CD14-positive monocyte (primary cell): ENCODE data around the gene CFAP300. TPM values are rescaled to one million over a fixed set of nuclear protein-coding genes. Genes with fewer than 3 reads are reported as not detected.

ENCODE experiments used
- DNase-seq, 3 donors: peaks; one replicate each; pipeline ENCODE4 v3.0.0-alpha.2; 2011 to 2022
- H2AFZ ChIP-seq: 2 replicates; pipeline ENCODE4 v1.6.0; 2012; ENCODE audit warnings: mild to moderate bottlenecking, low read depth, low read length, inconsistent platforms; ENCODE audit not compliant: insufficient read depth, poor library complexity, severe bottlenecking
- H3K27ac ChIP-seq, 2 donors: 1 replicate in 1 of 2; 2 replicates in 1 of 2; pipeline ENCODE4 v1.5.1; 2012 to 2013; ENCODE audit warnings: low read length in 2 of 2, control low read depth in 1 of 2, inconsistent platforms in 1 of 2, low read depth in 1 of 2, mild to moderate bottlenecking in 1 of 2
- H3K27me3 ChIP-seq, 2 donors: one replicate each; pipeline versions ENCODE4 v1.6.0 to v1.6.1; 2011 to 2013; ENCODE audit warnings: low read length in 2 of 2; ENCODE audit not compliant: control insufficient read depth in 2 of 2, insufficient read depth in 2 of 2
- H3K36me3 ChIP-seq, 2 donors: replicated peaks in 1 of 2; 1 replicate in 1 of 2; 2 replicates in 1 of 2; pipeline versions ENCODE4 v1.5.1 to v1.6.1; 2012 to 2013; ENCODE audit warnings: low read length in 2 of 2, control low read depth in 1 of 2, inconsistent platforms in 1 of 2, mild to moderate bottlenecking in 1 of 2; ENCODE audit not compliant: insufficient read depth in 2 of 2, control insufficient read depth in 1 of 2
- H3K4me1 ChIP-seq, 2 donors: 1 replicate in 1 of 2; 2 replicates in 1 of 2; pipeline versions ENCODE4 v1.5.1 to v1.6.1; 2012 to 2013; ENCODE audit warnings: low read length in 2 of 2, control low read depth in 1 of 2, inconsistent platforms in 1 of 2, mild to moderate bottlenecking in 1 of 2, moderate library complexity in 1 of 2; ENCODE audit not compliant: insufficient read depth in 2 of 2, control insufficient read depth in 1 of 2
- H3K4me2 ChIP-seq: replicated peaks from 2 replicates; pipeline ENCODE3; 2012; ENCODE audit warnings: low read length, moderate library complexity, mild to moderate bottlenecking; ENCODE audit not compliant: poor library complexity, severe bottlenecking; ENCODE audit errors: extremely low read depth
- H3K4me3 ChIP-seq, 3 experiments: fragments of 200-600 bp in 1 of 3; sonication (generic) in 1 of 3; replicated peaks in 1 of 3; 1 replicate in 2 of 3; 2 replicates in 1 of 3; pipeline ENCODE4 v1.5.1; 2011 to 2013; ENCODE audit warnings: low read length in 3 of 3, mild to moderate bottlenecking in 3 of 3, control low read depth in 2 of 3, low read depth in 2 of 3, inconsistent platforms in 1 of 3, moderate library complexity in 1 of 3
- H3K79me2 ChIP-seq: 2 replicates; pipeline ENCODE4 v1.6.0; 2012; ENCODE audit warnings: mild to moderate bottlenecking, control low read depth, inconsistent platforms, low read length, moderate library complexity; ENCODE audit not compliant: insufficient read depth
- H3K9ac ChIP-seq: 2 replicates; pipeline ENCODE4 v1.6.0; 2017; ENCODE audit warnings: low read length, mild to moderate bottlenecking; ENCODE audit not compliant: insufficient read depth, poor library complexity, severe bottlenecking
- H3K9me3 ChIP-seq, 2 donors: replicated peaks in 1 of 2; 1 replicate in 1 of 2; 2 replicates in 1 of 2; pipeline versions ENCODE4 v1.5.1 to v1.6.1; 2012 to 2013; ENCODE audit warnings: low read length in 2 of 2, control low read depth in 1 of 2; ENCODE audit not compliant: control insufficient read depth in 1 of 2, insufficient read depth in 1 of 2
- H4K20me1 ChIP-seq: 2 replicates; pipeline ENCODE4 v1.6.0; 2012; ENCODE audit warnings: mild to moderate bottlenecking, low read length, control low read depth, moderate library complexity; ENCODE audit not compliant: insufficient read depth
- H3K27ac Mint-ChIP-seq, 7 donors: one replicate each; pipeline ENCODE4 v1.8.0; 2020; ENCODE audit warnings: mild to moderate bottlenecking in 7 of 7, mixed read lengths in 7 of 7, moderate library complexity in 6 of 7, inconsistent platforms in 2 of 7
- H3K27me3 Mint-ChIP-seq, 3 donors: one replicate each; pipeline ENCODE4 v1.8.0; 2021 to 2022; ENCODE audit warnings: low read depth in 3 of 3, mild to moderate bottlenecking in 3 of 3, mixed read lengths in 3 of 3, moderate library complexity in 3 of 3, inconsistent platforms in 1 of 3
- H3K36me3 Mint-ChIP-seq, 2 donors: one replicate each; pipeline ENCODE4 v1.8.0; 2020; ENCODE audit warnings: mixed read lengths in 2 of 2, inconsistent platforms in 1 of 2, mild to moderate bottlenecking in 1 of 2
- H3K4me1 Mint-ChIP-seq: one replicate; pipeline ENCODE4 v1.8.0; 2020; ENCODE audit warnings: mild to moderate bottlenecking, mixed read lengths
- H3K4me3 Mint-ChIP-seq, 2 donors: one replicate each; pipeline ENCODE4 v1.8.0; 2020; ENCODE audit warnings: mild to moderate bottlenecking in 2 of 2, mixed read lengths in 2 of 2, moderate library complexity in 1 of 2
- H3K9me3 Mint-ChIP-seq, 7 donors: one replicate each; pipeline ENCODE4 v1.8.0; 2020 to 2022; ENCODE audit warnings: mixed read lengths in 7 of 7, mild to moderate bottlenecking in 6 of 7, moderate library complexity in 6 of 7, inconsistent platforms in 2 of 7
- WGBS: methylation state at CpG from one replicate; pipeline ENCODE4 v1.1.5; 2013; ENCODE audit warnings: missing lambda C conversion rate; ENCODE audit not compliant: insufficient coverage; 5-methylcytosine and 5-hydroxymethylcytosine counted together
- intact Hi-C, 2 donors: fragments of 100-400 bp; cut with micrococcal nuclease; formaldehyde crosslinking; loops; one replicate each; pipeline versions ENCODE4 v1.15.0 to v1.15.1; 2023
- polyA plus RNA-seq, 3 donors: library from polyadenylated mRNA; depleted of rRNA in 1 of 3; unstranded in 2 of 3; stranded (reverse) in 1 of 3; fragments of 300-500 nt in 2 of 3; fragments of >200 nt in 1 of 3; fragmentation: Illumina TruSeq in 2 of 3; gene quantifications; 1 replicate in 2 of 3; 2 replicates in 1 of 3; pipeline ENCODE4 v1.2.3, GENCODE V29; 2012 to 2021
- TF ChIP-seq, protein P1 (sequence below): fragments of 200-600 bp; IDR thresholded peaks from one replicate; pipeline ENCODE4 v1.8.0; 2022; ENCODE audit warnings: antibody characterized with exemption, mild to moderate bottlenecking

CFAP300 gene
- polyA plus RNA-seq, 3 donors = not detected

DNA sequence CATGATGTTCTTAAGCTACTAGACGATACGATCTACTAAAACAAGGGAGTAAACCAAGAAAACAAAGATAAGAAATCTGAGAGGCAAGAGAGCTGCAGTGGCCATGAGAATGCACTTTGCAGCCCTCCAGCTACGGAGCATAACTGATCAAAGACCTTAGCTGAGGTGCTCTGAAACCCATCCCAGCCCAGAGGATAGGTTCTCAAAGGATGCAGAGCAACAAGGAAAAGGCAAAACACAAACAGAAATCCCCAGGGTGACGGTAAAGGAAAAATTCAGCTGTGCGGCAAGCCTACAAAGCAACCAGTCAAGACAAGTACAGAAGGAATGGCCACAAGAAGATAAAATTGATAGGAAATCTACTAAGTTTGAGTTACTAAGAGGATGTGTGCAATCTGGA, 32.5 kb upstream of the CFAP300 start:
- intact Hi-C loops = loop anchor here in 1 of 2 donors (10.0 kb wide), 1 partner anchor 560 kb away; no protein-coding TSS in a partner anchor
- H3K27ac Mint-ChIP-seq = no peak overlapping the region
- TF ChIP-seq, protein P1, sequence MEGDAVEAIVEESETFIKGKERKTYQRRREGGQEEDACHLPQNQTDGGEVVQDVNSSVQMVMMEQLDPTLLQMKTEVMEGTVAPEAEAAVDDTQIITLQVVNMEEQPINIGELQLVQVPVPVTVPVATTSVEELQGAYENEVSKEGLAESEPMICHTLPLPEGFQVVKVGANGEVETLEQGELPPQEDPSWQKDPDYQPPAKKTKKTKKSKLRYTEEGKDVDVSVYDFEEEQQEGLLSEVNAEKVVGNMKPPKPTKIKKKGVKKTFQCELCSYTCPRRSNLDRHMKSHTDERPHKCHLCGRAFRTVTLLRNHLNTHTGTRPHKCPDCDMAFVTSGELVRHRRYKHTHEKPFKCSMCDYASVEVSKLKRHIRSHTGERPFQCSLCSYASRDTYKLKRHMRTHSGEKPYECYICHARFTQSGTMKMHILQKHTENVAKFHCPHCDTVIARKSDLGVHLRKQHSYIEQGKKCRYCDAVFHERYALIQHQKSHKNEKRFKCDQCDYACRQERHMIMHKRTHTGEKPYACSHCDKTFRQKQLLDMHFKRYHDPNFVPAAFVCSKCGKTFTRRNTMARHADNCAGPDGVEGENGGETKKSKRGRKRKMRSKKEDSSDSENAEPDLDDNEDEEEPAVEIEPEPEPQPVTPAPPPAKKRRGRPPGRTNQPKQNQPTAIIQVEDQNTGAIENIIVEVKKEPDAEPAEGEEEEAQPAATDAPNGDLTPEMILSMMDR = no peak
- no peak overlapping the region for H2AFZ ChIP-seq
- no peaks in the 10 kb centered on the region for H3K36me3 Mint-ChIP-seq
- H3K27ac ChIP-seq = no peak overlapping the region
- no peaks in the 10 kb centered on the region for H3K36me3 ChIP-seq
- H3K27me3 Mint-ChIP-seq = peaks cover 9 to 26% (median 10%) of the 10 kb centered on the region in 3 donors
- H3K4me1 Mint-ChIP-seq = no peaks in the 10 kb centered on the region
- no peaks in the 10 kb centered on the region for H3K4me1 ChIP-seq
- 85% methylated on average over 5 of the region's 5 CpGs for WGBS
- H4K20me1 ChIP-seq = no peaks in the 10 kb centered on the region
- H3K4me3 ChIP-seq = no peak overlapping the region
- H3K79me2 ChIP-seq = no peaks in the 10 kb centered on the region
- H3K4me2 ChIP-seq = no peak overlapping the region
- DNase-seq = no peak
- H3K9me3 ChIP-seq = no peaks in the 10 kb centered on the region
- H3K4me3 Mint-ChIP-seq = no peak overlapping the region
- peaks cover 6 to 12% of the 10 kb centered on the region in 2 donors for H3K27me3 ChIP-seq
- H3K9ac ChIP-seq = no peak overlapping the region
- H3K9me3 Mint-ChIP-seq = peaks cover 0 to 3% (median under 1%) of the 10 kb centered on the region in 7 donors

DNA sequence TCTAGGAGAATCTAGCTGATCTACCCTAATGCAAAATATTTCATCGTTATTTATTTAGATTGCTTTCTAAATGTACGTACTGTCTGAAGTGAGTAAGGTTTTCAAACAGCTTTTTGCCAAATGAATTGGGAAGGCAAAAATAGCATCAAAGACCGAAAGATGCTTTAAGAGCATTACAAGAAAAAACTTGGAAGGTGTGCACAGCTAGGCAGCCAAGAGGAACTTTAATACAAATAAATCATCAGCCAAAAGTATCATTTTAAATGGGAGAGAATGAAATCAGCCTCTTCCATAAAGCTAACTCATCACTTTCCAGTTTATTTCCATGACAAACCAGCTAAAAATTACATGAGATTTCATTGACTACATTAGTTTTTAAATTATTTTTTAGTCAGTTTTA, 30.2 kb upstream of the CFAP300 start:
- no peaks in the 10 kb centered on the region for H4K20me1 ChIP-seq
- Mint-ChIP-seq H3K27me3 (peaks cover 3 to 16% (median 5%) of the 10 kb centered on the region in 3 donors), H3K27ac (no peak overlapping the region), H3K4me3 (no peak overlapping the region), H3K9me3 (peaks cover 0 to 3% (median 0%) of the 10 kb centered on the region in 7 donors), H3K4me1 (no peaks in the 10 kb centered on the region), H3K36me3 (no peaks in the 10 kb centered on the region)
- H3K4me3 ChIP-seq = no peak overlapping the region
- H3K4me2 ChIP-seq = no peak overlapping the region
- H3K27me3 ChIP-seq = peaks cover 4 to 8% of the 10 kb centered on the region in 2 donors
- intact Hi-C loops = loop anchor here in 1 of 2 donors (10.0 kb wide), 1 partner anchor 562 kb away; no protein-coding TSS in a partner anchor
- H2AFZ ChIP-seq = no peak overlapping the region
- no peak for DNase-seq
- TF ChIP-seq, protein P1 = no peak
- no peaks in the 10 kb centered on the region for H3K9me3 ChIP-seq
- no peaks in the 10 kb centered on the region for H3K36me3 ChIP-seq
- H3K27ac ChIP-seq = no peak overlapping the region
- WGBS = no CpG with 5 or more reads among the region's 3 CpGs
- H3K4me1 ChIP-seq = no peaks in the 10 kb centered on the region
- H3K79me2 ChIP-seq = no peaks in the 10 kb centered on the region
- no peak overlapping the region for H3K9ac ChIP-seq
